ENCODE results near the gene COL10A1.

Gene COL10A1

GRCh38 chr6:116078945-116079344, 47.0 kb downstream of the COL10A1 start:
- no peak for DNase-seq

- DNase-seq, result no peak
Measured at GRCh38 chr6:116078522-116078921, 47.4 kb downstream of the COL10A1 start.

GRCh38 chr6:116074732-116075390, 51.1 kb downstream of the COL10A1 start:
- DNase-seq, result no peak

GRCh38 chr6:116073765-116074440, 52.0 kb downstream of the COL10A1 start:
- no peak for DNase-seq

- DNase-seq, result no peak
Measured at GRCh38 chr6:116072368-116072767, 53.6 kb downstream of the COL10A1 start.

- no peak for DNase-seq
Measured at GRCh38 chr6:116070616-116071389, 55.1 kb downstream of the COL10A1 start.

GRCh38 chr6:116070101-116070500, 55.8 kb downstream of the COL10A1 start:
- DNase-seq, result no peak
